Measurements from ENCODE around the gene FBXO48. TPM values are rescaled to one million over a fixed set of nuclear protein-coding genes. Genes with fewer than 3 reads are reported as not detected.
A peak's percentile ranks its signal among the peaks of the same experiment; 100 is the strongest.

FBXO48 gene
- total and polyA plus RNA-seq, 2 of the 4 experiments (the other 2 are of a cell fraction), result 0.18 to 0.43 TPM

GRCh38 chr2:68466361-68466777, 725 bp downstream of the FBXO48 start:
- Histone ChIP-seq H3K4me3 (ENCODE audit: insufficient read depth, low read depth, low read length) (peak overlapping the region; percentile 75), H2BK20ac (ENCODE audit: low read depth, low read length) (no peak overlapping the region), H3K18ac (ENCODE audit: low read depth, low read length) (no peak overlapping the region), H3K9me1 (ENCODE audit: insufficient read depth, low read length) (0 out of 2 replicates have a peak, but pooled peaks cover 2% of the 10 kb centered on the region), H3K36me3 (ENCODE audit: control insufficient read depth, insufficient read depth, low read length) (no peaks in the 10 kb centered on the region), H3K56ac (ENCODE audit: extremely low read depth, insufficient read depth, low read length) (peak overlapping the region; percentile 53; the same call in 1 of the 2 replicates), H3K23ac (ENCODE audit: low read depth, low read length) (peak overlapping the region; percentile 96), H2BK5ac (ENCODE audit: low read depth, low read length, poor library complexity, severe bottlenecking) (peak overlapping the region; percentile 15), H4K91ac (ENCODE audit: insufficient read depth, low read depth, low read length) (no peak overlapping the region), H2BK120ac (ENCODE audit: low read depth, low read length) (no peak overlapping the region), H3K27ac (ENCODE audit: insufficient read depth, low read length) (peak overlapping the region; percentile 54; the same call in 1 of the 2 replicates), H2AFZ (replicated peaks; ENCODE audit: low read length, poor library complexity) (peak overlapping the region; percentile 100), H2AK5ac (ENCODE audit: low read depth, low read length) (no peak overlapping the region), H4K20me1 (ENCODE audit: insufficient read depth, low read length) (no peaks in the 10 kb centered on the region), H2AK9ac (replicated peaks; ENCODE audit: low read depth, low read length, poor library complexity) (no peak overlapping the region), H3K9ac (ENCODE audit: low read depth, low read length) (peak overlapping the region; percentile 79), H3K9me3 (ENCODE audit: control insufficient read depth, insufficient read depth, low read length) (no peaks in the 10 kb centered on the region), H4K8ac (ENCODE audit: low read depth in 2 of 2, low read length in 2 of 2) (peak overlapping the region; percentile 21 to 83; a peak in 2 of 4 replicates), H4K5ac (ENCODE audit: low read depth, low read length) (no peak overlapping the region), H3K14ac (replicated peaks; ENCODE audit: low read depth, low read length) (no peak overlapping the region), H3K27me3 (ENCODE audit: control insufficient read depth, insufficient read depth, low read length) (no peaks in the 10 kb centered on the region), H3K4ac (ENCODE audit: low read depth, low read length) (0 out of 2 replicates have a peak overlapping the region, but pooled peaks have one; percentile 84), H3K79me1 (ENCODE audit: low read depth in 1 of 2, low read length in 2 of 2) (peaks cover 5 to 13% of the 10 kb centered on the region in 2 experiments), H3K4me2 (ENCODE audit: low read depth, low read length) (peak overlapping the region; percentile 97), H3K4me1 (ENCODE audit: control insufficient read depth, insufficient read depth, low read length) (peaks cover 3% of the 10 kb centered on the region; the same call in 1 of the 2 replicates), H2BK15ac (ENCODE audit: low read depth, low read length) (no peak overlapping the region)
- in situ Hi-C loops (cut with MboI; ENCODE audit: low sequenced_read_pairs), result loop anchor here (10.0 kb wide), 1 partner anchor 458 kb away; no protein-coding TSS in a partner anchor
- dilution Hi-C loops (cut with HindIII; ENCODE audit: low sequenced_read_pairs, unreplicated experiment), result no loop called here
- intact Hi-C loops (cut with micrococcal nuclease), result loop anchor here (5.0 to 10.0 kb wide), 3 partner anchors 548 to 1361 kb away; partner anchors contain the start of genes ANTXR1 and GMCL1
- POLR2A ChIA-PET (ENCODE audit: unreplicated experiment), result interaction anchor here (0.5 kb wide), 2 partner anchors 272 to 904 kb away, joined by 3 to 4 read pairs; no protein-coding TSS in a partner anchor
- 0% methylated on average over 3 of the region's 11 CpGs; no CpG with 5 or more reads in 1 of the 2 experiments for WGBS, 2 experiments (ENCODE audit: extremely low coverage in 2 of 2, insufficient read length in 1 of 2)
- ATAC-seq (ENCODE audit: low read depth) (no peak), DNase-seq (peak; percentile 78)
- peak; percentile 29; the same call in 1 of the 2 replicates for TF ChIP-seq CTCF (conservative IDR thresholded peaks at IDR 0.05; ENCODE audit: low read depth, low read length)
- no peak for TF ChIP-seq NFE2L2 (IDR thresholded peaks at IDR 0.05; ENCODE audit: low read depth, low read length)
- no peak for TF ChIP-seq POLR2A (IDR thresholded peaks at IDR 0.05; ENCODE audit: low read depth, low read length)
- CTCF ChIA-PET, result interaction anchor here (0.7 to 1.2 kb wide), 5 partner anchors 25 to 459 kb away, joined by 3 to 4 read pairs (median 3); no protein-coding TSS in a partner anchor
- BruUV-seq (replicated peaks), result TSS peak; percentile 45

Measured in IMR-90 (cell line).